Fibroblast of skin of left quadriceps (primary cell): ENCODE data around the gene MFAP4.

Source experiments
- DNase-seq, 2 experiments: peaks; one replicate each; pipeline ENCODE4 v3.0.0-alpha.2; 2013; ENCODE audit warnings: low read depth in 2 of 2

Gene MFAP4

DNA sequence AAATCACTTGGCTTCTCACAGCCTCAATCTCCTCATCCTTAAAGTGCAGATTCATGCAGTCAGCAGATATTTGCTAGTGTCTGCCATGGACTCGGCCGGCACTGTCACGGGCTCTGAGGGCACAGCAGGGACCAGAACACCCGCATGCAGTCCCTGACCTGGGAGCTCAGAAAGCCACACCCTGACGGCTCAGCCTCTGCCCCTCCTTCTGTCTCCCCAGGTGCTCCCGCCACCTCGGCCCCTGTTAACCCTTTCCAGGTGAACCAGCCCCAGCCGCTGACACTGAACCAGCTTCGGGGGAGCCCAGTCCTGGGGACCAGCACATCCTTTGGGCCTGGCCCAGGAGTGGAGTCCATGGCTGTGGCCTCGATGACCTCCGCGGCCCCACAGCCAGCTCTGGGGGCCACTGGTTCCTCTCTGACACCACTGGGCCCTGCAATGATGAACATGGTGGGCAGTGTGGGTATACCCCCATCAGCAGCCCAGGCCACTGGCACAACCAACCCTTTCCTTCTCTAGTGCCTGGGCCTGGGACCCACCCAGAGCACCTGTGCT is 53.2 kb downstream of the MFAP4 start:
- DNase-seq, result no peak
